NCI-H526 treated with DMSO at 0.1 percent for 48 hours (cell line): ENCODE data around the gene DAB1.

ENCODE experiments used
- DNase-seq: peaks from one replicate; lab custom pipeline; 2025; lab: John Stamatoyannopoulos, UW

DAB1 gene

DNA sequence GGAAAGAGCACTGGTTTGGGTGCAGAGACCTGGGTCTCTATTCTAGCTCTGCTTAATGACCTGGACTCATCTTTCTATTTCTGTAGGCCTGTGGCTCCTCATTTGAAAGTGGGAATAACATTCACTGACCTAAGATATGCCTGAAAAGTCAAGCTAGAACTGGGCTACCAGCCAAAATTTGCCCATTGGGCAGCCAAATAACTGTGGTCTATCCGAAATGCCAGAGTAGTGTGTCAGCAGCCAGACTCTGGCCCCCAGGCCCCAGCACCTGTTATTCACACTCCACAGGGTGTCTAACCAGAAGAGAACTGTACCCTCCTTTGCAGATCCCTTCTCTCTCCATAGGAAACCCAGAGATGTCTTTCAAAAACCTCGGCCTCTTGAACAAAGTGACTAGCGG, 12.6 kb downstream of the DAB1 start:
- DNase-seq, result no peak

DNA sequence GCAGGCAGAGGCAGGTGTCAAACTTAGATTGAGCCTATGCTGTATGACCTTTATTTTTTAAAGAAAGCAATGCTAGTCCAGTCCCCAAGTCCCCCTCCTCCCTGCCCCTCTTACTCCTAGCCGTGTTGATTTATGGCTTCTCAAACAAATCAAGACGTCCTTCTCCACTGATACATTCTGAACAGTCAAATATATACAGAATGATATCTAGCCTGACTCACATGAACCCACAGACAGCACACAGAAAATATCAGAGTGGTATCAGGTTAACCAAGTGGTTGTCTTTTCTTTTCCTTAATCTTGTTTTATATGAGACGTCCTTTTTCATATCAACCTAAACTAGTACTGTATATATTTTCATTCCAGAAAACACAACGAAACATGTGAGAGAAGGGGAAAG, 13.4 kb downstream of the DAB1 start:
- DNase-seq, result no peak

DNA sequence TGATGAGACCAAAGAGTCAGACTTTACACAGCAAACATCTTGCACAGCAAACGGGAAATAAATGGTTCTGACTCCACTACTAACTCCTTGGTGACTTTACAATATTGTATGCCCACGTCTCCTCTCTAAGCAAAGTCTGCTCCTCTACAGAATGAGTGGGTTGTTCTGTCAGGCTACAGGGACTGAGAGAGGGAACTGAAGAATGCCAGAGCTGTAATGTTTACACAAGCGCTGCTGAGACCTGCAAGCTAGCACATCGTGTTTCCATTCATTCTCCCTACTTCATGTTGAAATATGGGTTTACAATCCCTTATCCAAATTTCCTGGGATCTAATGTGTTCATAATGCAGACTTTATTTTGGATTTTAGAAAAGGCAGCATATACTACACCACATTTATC, 15.9 kb downstream of the DAB1 start:
- no peak for DNase-seq

DNA sequence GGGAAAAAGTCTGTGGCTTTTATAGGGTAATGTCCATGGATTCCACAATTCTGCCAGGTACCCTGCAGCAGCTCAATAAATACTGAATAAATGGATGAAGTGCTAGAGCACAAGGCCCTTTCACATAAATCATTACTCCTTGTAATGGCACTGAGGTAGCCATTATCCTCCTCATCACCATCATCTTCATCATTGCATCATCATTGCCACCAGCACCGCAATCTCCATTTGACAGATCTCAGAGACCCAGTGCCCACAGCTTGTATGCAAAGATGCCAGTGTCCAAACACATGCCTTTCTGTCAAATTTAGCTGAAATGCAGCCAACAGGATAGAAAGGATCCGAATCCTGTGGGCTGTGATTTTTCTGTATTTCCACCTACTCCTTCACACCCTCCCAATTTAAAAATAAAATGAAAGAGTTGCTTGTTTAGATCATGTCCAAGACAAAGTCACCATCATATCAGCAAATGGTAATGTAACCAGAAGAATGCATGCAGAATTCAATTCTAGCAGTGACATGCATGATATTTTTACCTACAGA, 17.4 kb downstream of the DAB1 start:
- no peak for DNase-seq

DNA sequence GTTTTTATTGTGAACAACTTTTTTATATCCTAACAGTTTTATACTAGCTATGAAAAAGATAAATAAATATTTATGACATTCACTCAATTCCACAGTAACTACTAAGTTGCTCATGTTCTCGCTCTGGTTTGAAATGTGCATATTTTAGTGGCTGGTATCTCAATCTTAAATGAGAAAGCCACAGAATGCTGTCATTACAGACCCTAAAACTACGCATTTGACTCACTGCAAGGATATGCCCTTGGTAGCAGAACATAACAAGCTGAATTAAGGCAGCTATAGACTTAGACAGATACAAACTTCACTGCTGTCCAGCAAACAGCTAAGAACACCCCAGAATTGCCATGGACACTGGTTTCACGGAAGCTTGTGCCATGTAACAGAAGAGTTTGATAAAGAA, 19.0 kb downstream of the DAB1 start:
- DNase-seq, result no peak

DNA sequence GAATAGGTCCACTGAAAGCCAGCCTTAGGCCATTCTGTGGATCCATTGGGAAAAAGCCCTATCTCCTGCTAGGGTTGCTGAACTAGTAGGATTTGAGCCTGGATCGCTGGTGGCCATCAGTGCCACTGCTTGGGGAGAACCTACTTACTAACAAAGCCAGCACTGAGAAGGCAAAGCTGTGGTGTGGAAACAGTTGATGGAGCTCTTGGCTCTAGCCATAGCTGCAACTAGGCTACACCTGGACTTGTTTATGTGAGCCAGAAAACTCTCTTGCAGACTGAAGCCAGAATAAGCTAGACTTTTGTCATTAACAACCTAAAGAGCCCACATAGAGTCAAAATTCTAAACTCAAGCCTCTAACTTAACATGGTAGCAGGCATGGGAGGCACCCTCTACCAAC, 20.7 kb downstream of the DAB1 start:
- DNase-seq, result no peak

DNA sequence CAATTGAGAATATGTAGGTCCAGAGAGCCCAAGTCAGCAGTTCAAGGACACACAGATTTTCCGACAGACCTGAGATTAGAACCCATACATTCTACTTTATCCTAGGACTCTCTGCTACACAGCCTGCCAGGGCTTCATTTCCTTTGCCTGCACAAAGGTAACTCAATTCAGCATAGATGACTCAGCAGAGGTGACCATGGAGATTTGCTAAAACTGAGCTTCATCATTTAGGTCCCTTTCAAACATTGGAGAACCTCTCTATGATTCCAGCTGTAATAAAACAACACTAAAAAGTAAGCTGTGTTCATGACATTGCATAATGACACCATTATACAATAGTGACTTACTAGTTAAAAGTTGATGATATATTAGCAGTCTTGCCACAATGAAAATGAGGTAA, 22.2 kb downstream of the DAB1 start:
- no peak for DNase-seq

DNA sequence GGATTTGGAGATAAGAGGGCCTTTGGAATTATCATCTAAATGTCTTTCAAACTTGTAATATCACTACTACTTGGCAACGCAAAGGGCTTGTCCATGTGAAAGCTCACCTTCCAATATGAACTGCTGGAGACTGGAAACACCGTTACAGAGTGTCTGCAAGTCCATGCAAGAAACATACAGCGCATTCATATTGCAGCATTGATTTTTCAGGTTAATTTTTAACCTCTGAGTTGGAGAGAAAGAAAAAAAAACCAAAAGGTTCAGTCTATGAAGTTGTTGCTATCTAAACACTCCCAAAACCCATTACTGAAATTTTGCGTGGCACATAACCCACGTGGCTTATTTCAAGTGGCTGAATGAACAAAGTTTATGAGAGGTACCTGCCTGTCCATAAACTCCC, 23.8 kb downstream of the DAB1 start:
- DNase-seq, result no peak

DNA sequence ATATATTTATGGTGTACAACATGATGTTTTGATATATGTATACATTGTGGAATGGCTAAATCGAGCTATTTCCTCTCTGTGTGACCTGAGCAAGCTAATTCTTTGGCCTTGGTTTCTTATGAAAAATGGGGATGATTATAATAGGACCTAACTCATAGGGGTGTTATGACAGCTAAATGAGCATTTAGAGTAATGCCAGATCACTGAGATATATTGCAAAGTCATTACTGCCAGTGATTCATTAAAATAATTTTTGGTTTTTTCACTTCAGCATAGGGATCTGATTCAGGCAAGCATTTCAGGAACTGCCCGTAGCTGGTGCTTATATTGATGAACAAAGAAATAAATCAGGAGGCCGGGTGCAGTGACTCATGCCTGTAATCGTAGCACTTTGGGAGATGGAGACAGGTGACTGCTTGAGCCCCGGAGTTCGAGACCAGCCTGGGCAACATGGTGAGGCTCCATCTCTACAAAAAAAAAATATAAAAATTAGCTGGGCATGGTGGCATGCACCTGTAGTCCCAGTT, 30.7 kb downstream of the DAB1 start:
- DNase-seq, result no peak

DNA sequence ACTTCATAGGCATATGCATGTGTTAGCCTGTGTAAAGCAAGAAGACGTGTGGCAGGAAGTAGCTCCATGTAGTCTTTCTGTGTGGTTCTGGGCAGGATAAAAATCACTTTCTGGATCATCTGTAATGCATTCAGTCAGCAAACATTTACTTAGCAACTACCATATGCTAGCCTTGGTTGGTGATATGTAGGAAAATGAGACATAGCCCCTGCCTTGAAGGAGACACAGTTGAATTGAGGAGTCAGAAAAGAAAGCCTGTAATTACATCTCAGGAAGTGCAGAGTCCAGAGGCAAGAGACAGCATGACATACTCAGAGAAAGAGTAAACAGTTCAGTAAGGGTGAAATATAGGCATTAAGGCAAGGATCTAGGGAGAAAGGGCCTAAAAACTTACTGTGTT, 38.5 kb downstream of the DAB1 start:
- no peak for DNase-seq

DNA sequence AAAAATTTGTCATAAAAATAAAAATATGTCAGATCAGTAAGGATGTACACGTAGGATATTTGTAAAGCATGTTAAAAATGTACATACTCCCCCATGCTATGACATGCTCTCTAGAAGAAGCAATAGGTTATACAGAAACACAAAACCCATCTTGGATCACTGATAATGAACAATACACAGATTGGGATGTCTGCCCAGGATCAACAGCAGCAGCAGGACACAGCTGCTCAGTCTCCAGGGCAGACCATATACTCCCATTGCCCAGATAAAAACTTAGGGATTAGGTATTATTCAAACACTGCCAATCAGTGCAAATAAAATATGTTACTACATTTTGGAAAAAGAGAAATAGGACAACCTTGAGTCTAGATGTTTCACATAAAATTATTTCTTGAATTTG, 39.0 kb downstream of the DAB1 start:
- DNase-seq, result no peak

DNA sequence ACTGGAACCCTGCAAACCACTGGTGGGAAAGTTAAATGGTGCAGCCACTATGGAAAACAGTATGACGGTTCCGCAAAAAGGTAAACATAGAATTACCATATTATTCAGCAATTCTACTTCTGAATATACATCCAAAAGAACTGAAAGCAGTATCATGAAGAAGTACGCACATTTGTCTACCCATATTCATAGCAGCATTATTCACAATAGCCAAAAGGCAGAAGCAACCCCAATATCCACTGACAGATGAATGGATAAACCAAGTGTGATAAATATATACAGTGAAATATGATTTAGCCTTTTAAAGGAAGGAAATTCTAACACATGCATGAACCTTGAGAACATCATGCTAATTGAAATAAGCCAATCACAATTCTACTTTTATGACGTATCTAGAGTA, 39.6 kb downstream of the DAB1 start:
- no peak for DNase-seq

DNA sequence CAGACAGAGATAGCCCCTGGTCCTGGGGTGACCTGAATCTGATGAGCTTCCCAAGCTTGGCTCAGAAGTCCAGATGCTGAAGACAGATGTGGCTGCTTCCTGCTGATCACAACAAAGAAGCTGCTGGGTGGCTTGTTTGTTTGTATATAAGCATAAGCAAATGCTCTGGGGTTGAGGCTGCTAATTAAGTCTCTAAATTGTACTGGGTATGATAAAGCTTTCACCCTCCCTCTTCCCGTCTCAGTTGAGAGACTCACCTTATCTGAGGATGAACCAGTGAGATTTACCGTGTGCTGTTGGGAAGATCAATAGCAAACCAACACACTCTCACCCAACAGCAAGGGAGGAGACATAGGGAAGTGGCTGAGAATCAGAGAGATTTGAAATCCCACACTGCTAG, 42.0 kb downstream of the DAB1 start:
- DNase-seq, result no peak

DNA sequence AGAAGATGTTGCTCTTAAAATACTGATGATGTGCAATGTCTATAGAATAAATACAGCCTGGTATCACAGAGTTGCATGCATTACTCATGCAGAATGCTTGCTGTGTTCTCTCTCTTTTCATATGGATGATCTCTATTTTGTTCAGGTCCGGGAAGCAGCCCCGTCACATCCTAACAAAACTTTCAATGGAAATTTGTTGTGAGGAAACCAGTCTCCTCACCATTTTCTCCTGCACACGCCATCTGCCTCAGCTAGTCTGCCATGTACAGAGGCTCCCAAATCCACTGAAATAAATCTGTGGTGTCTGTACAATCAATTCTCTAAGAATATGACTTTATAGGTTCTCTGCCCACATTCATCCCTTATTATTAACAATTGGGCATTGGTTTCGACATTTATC, 42.4 kb downstream of the DAB1 start:
- no peak for DNase-seq

DNA sequence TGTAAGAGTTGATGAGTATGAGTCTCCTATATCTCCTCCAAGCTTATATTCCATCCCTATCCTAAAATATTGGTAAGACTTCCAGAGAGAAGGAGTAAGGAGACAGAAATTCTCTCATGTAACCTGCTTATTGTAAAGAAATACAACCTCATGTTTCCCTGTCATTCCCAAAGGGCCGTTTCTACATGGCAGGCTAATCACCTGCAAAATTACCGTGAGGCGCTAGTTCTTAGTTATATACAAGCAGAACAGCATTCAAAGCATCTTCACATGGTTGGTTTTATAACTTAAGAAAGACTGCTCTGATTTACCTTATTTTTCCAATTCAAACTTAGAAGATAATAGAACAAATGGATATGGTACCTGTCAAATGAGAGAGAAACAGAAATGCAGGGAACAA, 42.9 kb downstream of the DAB1 start:
- DNase-seq, result no peak

DNA sequence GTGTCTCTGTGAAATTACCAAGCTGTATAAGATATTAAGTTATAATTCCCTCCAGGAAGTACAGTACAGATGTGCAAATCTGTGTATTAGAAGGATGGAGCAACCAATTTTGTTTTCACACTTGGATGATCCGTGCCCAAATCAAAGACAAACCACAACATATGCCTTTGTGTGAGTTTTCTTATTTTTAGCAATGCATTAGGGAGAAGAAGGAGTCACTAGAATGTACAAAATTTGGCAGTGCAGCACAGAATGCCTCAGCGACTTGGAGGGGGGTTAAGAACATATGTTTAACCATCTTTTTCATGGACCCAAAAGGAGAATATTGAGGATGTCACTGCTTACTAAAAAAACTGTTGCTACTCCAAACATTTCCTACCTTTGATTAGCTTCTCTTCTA, 45.3 kb downstream of the DAB1 start:
- no peak for DNase-seq

DNA sequence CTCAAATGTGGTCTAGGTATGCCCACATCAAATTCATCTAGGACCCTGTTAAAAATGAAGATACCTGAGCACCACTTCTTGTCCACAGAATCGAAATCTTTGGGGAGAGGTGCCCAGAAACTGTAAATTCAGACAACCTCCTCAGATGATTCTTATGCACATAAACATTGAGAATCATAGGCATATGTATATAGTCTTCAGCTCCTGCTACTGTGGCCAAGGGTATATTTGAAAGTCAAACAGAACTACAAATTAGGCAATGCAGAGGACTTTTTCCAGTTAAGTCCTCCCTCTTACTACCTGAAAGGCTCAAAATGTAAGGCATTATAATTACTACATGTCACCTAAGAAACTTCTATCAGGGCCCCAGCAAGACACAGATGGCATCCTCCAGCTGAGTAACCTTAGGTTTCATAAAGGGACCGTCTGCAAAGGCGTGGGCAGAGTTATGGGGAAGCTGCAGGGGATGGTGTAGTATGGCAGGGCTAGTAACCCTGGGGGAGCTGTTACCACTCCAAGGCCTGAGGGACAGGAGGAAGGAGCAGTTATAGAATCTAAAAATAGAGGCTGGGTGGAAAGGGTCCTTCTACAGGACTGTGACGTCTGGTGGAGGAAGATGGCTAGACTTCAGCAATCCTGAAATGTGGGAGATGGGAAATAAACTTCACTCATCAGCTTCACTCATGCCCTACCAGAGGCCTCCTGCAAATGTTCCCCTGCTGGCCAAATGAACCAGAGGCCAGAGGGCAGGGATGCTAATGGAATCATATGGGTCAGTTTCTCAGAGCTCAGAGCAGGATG, 46.3 kb downstream of the DAB1 start:
- DNase-seq, result no peak

DNA sequence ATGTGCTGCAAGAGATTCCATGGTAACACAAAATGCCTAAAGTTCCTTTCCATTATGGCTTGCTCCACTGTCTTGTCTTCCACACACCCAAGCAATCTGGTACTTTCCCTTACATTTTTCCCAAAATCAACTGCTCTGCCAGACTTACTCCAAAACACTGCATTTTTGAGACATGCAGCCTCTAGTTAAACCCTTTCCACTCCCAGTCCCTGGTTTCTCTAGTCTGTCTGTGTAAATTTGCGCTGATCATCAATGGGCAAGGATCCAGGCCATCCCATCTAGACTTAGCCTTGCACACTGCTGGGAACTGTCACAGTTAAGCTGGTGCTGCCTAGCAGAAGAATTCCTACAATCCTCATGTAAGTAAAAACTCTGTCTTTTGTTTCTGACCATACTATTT, 47.8 kb downstream of the DAB1 start:
- DNase-seq, result no peak

DNA sequence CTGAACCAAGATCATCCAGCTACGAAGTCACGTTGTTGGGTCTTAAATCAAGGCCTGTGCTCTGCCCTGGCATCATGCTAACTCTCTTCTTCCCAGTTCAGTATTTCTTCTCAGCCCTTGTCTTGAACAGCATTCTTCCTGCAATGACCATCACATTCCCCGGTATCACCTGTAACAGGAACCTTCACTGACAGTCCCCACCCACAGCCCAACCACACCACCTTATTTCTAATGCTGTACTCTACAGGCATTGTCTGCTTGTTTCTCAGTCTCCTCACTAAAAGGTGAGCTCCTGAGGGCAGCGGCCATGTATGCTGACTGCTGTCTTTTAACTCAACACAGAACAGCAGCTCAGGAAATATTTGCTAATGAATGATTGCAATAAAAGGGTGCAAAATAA, 54.0 kb downstream of the DAB1 start:
- no peak for DNase-seq

DNA sequence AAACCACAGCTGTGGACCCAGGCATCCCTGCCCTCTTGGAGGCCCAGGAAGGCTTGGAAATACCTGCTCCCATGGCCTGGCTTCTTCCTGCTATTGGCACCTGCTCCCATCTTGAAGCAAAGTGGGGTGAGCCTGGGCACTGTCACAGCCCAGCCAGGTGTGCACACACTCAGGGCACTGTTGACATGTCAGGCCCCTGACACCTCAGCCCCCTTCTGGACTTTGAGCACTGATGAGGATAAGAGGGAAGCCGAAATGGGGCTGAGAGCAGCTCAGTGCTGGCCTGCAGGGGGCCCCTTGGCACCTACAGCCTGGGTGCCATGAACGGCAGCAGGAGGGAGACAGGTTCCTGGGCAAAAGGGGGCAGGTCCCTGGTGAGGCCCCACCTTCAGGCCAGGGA, 55.9 kb downstream of the DAB1 start:
- no peak for DNase-seq

DNA sequence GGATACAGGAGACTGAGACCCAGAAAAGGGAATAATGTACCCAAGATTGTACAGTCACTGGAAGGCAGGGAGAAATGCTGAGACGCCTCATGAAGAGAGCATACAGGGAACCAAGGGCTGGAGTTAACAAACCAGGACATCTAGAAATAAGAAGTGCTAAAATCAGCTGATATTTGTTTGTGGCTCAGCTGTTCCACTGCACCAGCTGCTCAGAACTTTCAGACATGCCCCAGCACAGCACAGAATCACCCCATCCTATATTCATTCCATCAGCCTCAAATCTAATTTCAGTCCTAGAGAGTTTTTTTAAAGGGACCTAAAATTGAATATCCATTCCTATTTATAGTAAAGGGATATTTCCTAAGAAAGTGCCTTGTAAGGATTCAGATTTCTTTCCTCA, 60.2 kb downstream of the DAB1 start:
- no peak for DNase-seq

DNA sequence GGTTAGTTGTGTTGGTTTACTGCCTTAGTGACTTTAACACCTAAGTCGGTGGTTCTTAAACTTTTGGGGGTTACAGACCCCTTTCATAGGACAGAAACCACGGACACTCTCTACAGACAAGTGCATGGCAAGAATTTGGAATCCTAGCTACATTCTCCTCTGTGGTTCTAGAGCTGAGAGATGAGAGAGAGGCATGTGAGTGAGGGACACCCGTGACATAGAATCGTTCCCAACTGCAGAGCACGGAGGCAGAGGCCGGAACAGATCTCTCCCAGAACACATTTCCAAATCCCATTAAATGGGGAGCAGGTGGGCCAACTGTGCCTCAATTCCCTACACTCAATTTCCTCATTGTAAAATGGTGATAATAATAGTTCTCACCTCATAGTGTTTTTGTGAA, 60.7 kb downstream of the DAB1 start:
- DNase-seq, result no peak

DNA sequence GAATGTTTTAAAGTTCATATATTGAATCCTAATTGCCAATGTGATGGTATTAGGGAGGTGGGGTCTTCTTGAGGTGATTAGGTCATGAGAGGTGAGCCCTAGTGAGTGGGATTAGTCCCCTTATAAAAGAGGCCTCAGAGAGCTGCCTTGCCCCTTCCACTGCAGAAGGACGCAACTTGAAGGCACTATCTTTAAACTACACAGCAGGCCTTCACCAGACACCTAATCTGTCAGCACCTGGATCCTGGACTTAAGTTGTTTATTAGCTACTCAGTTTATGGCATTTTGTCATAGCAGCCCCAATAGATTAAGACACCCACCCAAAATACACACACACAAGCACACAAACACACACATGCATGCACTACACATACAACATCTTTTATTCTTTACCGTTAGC, 61.4 kb downstream of the DAB1 start:
- DNase-seq, result no peak

DNA sequence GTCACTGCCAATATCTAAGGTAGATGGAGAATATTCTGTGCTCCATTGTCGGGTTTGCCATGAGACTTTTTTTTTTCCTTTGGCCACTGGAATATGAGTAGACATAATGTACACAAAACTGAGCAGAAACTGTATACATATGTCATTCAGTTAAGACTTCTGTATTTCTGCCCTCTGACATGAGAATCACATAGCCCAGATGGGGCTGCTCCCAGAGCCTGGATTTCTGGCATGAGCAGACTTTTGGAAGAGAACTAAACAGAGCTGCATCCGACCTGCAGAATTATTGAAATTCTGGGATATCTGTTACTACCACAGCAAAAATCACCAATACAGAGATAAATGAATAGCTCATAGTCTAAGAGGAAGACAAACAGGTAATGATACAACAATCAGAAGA, 62.3 kb downstream of the DAB1 start:
- no peak for DNase-seq
